D721Med (cell line): ENCODE results near the gene TEDC2.

Experiments
- DNase-seq: peaks from one replicate; pipeline ENCODE4 v3.0.0; 2011; ENCODE audit warnings: low spot score; ENCODE audit not compliant: insufficient read length
- FAIRE-seq: peaks from 2 replicates; lab custom pipeline; 2011; peaks lifted over from hg19 to GRCh38; lab: Jason Lieb, UNC
- CTCF ChIP-seq: IDR thresholded peaks from 2 replicates; pipeline ENCODE4 v1.5.1; 2012; ENCODE audit warnings: mild to moderate bottlenecking, control low read depth; ENCODE audit not compliant: insufficient read depth; ENCODE audit errors: missing control alignments

The TEDC2 gene

DNA sequence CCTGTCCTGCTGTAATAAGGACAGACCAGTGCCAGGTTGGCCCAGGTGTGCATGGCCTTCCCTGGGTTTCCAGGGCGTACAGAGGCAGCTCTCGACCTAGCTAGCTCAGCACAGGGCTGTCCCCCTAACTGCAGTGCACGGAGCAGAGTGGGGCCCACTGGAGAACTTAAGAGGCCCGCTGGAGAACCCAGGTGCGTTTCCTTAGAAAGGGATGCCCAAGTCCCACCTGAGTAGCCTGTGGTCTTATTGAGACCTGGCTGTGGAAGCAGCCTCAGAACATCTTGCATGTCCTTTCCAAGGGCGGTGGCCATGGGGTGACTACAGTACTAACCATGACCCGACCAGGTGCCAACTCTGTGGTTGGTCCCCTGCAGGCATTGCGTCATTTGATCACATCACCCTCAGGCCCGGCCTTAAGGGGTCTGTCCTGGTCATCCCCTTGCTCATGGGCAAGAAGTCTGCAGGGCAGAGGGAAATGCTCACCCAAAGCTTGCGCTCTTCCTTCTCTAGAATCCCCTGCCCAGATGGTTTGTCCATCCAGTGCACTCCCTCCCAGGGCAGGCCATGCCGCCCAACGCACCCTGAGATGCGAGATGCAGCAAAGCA, 34.0 kb upstream of the TEDC2 start:
- no peak for TF ChIP-seq CTCF
- DNase-seq (no peak), FAIRE-seq (no peak)

- DNase-seq = no peak
- FAIRE-seq = no peak
- TF ChIP-seq CTCF = no peak
These were observed 33.0 kb upstream of the TEDC2 start for GRCh38 chr16:2426941-2427361.

DNA sequence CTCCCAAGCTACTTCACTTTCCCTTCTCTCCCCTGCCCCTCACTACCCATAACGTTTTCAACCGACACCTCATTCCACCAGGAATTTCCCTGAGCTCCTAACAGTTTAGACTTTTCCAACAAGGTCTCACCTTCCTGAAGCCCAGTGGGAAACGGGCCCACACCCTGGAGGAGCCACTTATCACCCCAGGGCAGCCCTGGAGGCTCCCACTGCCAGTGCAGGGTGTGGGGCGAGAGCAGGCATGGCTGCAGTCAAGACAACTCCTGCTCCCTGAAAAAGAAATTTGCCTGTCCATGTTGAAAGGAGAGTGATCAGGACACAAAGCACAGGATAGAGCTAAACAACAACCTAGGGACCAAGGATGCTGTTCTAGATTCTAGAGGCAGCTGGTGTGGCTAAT, 32.4 kb upstream of the TEDC2 start:
- DNase-seq (no peak), FAIRE-seq (no peak)
- TF ChIP-seq CTCF = no peak

GRCh38 chr16:2428051-2428783, 31.7 kb upstream of the TEDC2 start:
- FAIRE-seq = no peak
- no peak for TF ChIP-seq CTCF
- no peak for DNase-seq

DNA sequence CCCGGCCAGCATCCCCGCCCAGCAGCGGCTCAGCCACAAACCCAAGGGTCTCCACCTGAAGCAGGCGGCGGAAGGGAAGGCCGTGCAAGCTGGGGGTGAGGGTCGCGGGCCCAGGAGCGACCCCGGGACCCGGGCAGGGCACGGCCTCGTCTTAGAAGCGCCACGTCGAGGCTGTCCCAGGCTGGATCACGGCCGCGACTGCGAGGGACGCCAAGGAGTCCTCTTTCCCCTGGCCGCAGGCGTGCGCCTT, 31.2 kb upstream of the TEDC2 start:
- DNase-seq = no peak
- FAIRE-seq = no peak
- no peak for TF ChIP-seq CTCF

- FAIRE-seq (no peak), DNase-seq (peak; percentile 98)
- TF ChIP-seq CTCF = no peak
These were observed 30.7 kb upstream of the TEDC2 start, which contains the start of gene CCNF for GRCh38 chr16:2429034-2429770. Gene CCNF, plus strand, starts transcription at chr16:2429447. Its CDS starts 35 bp downstream, at chr16:2429482.
